ENCODE measurements around the gene ZYG11B. TPM values are rescaled to one million over a fixed set of nuclear protein-coding genes. Genes with fewer than 3 reads are reported as not detected.

Gene ZYG11B
- total and polyA plus RNA-seq, 9 of the 15 experiments (the other 6 are each of a cell fraction or from before 2014, with no cell fraction given): 4.9 to 22.2 (median 12.2) TPM

DNA sequence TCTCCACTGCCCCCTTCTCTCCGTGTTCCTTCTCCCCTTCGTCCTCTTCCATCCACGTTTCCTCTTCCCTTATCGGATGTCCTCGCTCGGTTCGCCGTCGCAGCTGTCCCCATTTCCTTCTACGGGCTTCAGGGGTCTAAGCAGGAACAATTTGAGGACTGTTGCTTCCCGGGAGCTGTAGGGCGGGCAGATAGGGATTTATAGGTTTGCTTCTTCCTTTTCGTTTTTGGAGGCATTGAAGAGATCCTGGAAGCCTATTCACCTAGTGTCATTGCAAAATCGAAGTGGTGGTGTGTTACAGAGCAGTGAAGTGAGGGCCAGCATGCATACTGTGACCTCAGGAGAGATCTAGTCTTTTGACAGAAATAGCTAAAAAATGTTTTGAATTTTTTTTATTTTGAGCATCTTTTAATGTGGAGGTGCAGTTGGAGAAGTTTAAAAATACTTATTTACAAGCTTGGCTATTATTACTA is 897 bp downstream of the ZYG11B start (continued):
- TF ChIP-seq, protein P1, sequence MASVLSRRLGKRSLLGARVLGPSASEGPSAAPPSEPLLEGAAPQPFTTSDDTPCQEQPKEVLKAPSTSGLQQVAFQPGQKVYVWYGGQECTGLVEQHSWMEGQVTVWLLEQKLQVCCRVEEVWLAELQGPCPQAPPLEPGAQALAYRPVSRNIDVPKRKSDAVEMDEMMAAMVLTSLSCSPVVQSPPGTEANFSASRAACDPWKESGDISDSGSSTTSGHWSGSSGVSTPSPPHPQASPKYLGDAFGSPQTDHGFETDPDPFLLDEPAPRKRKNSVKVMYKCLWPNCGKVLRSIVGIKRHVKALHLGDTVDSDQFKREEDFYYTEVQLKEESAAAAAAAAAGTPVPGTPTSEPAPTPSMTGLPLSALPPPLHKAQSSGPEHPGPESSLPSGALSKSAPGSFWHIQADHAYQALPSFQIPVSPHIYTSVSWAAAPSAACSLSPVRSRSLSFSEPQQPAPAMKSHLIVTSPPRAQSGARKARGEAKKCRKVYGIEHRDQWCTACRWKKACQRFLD (CRISPR knock-in tag; IDR thresholded peaks at IDR 0.05): no peak
- TF ChIP-seq STAT5A (IDR thresholded peaks at IDR 0.05; ENCODE audit: borderline replicate concordance, low read length): no peak
- TF ChIP-seq STAT5B (CRISPR knock-in tag; IDR thresholded peaks at IDR 0.05): no peak
- no peak for TF ChIP-seq ZNF41 (CRISPR knock-in tag; conservative IDR thresholded peaks at IDR 0.05)
- TF ChIP-seq C11orf30 (IDR thresholded peaks at IDR 0.05; ENCODE audit: low read depth): no peak
- TF ChIP-seq, protein P2, sequence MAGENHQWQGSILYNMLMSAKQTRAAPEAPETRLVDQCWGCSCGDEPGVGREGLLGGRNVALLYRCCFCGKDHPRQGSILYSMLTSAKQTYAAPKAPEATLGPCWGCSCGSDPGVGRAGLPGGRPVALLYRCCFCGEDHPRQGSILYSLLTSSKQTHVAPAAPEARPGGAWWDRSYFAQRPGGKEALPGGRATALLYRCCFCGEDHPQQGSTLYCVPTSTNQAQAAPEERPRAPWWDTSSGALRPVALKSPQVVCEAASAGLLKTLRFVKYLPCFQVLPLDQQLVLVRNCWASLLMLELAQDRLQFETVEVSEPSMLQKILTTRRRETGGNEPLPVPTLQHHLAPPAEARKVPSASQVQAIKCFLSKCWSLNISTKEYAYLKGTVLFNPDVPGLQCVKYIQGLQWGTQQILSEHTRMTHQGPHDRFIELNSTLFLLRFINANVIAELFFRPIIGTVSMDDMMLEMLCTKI (IDR thresholded peaks at IDR 0.05; ENCODE audit: partially characterized antibody): no peak
- no peak for TF ChIP-seq NFATC3 (IDR thresholded peaks at IDR 0.05)
- no peak for TF ChIP-seq BRF1 (IDR thresholded peaks at IDR 0.05; ENCODE audit: borderline replicate concordance, extremely low read depth, insufficient read length)
- TF ChIP-seq ILK (tag; IDR thresholded peaks at IDR 0.05; ENCODE audit: borderline replicate concordance, low read depth): no peak
- 0 out of 2 replicates have a peak, but pooled peaks have one; percentile 46 for TF ChIP-seq ZNF57 (CRISPR knock-in tag; IDR thresholded peaks at IDR 0.05)
- TF ChIP-seq NCOA1 (IDR thresholded peaks at IDR 0.05; ENCODE audit: low read depth): no peak
- TF ChIP-seq, protein P3, sequence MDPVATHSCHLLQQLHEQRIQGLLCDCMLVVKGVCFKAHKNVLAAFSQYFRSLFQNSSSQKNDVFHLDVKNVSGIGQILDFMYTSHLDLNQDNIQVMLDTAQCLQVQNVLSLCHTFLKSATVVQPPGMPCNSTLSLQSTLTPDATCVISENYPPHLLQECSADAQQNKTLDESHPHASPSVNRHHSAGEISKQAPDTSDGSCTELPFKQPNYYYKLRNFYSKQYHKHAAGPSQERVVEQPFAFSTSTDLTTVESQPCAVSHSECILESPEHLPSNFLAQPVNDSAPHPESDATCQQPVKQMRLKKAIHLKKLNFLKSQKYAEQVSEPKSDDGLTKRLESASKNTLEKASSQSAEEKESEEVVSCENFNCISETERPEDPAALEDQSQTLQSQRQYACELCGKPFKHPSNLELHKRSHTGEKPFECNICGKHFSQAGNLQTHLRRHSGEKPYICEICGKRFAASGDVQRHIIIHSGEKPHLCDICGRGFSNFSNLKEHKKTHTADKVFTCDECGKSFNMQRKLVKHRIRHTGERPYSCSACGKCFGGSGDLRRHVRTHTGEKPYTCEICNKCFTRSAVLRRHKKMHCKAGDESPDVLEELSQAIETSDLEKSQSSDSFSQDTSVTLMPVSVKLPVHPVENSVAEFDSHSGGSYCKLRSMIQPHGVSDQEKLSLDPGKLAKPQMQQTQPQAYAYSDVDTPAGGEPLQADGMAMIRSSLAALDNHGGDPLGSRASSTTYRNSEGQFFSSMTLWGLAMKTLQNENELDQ (CRISPR knock-in tag; IDR thresholded peaks at IDR 0.05; ENCODE audit: borderline replicate concordance): no peak
- TF ChIP-seq NONO (IDR thresholded peaks at IDR 0.05; ENCODE audit: low read depth in 2 of 2, low read length in 1 of 2): no peak
- 0 out of 2 replicates have a peak, but pooled peaks have one; percentile 37 for TF ChIP-seq ZNF707 (CRISPR knock-in tag; conservative IDR thresholded peaks at IDR 0.05)
- no peak for TF ChIP-seq CHD1 (IDR thresholded peaks at IDR 0.05; ENCODE audit: low read length)
- TF ChIP-seq, protein P4, sequence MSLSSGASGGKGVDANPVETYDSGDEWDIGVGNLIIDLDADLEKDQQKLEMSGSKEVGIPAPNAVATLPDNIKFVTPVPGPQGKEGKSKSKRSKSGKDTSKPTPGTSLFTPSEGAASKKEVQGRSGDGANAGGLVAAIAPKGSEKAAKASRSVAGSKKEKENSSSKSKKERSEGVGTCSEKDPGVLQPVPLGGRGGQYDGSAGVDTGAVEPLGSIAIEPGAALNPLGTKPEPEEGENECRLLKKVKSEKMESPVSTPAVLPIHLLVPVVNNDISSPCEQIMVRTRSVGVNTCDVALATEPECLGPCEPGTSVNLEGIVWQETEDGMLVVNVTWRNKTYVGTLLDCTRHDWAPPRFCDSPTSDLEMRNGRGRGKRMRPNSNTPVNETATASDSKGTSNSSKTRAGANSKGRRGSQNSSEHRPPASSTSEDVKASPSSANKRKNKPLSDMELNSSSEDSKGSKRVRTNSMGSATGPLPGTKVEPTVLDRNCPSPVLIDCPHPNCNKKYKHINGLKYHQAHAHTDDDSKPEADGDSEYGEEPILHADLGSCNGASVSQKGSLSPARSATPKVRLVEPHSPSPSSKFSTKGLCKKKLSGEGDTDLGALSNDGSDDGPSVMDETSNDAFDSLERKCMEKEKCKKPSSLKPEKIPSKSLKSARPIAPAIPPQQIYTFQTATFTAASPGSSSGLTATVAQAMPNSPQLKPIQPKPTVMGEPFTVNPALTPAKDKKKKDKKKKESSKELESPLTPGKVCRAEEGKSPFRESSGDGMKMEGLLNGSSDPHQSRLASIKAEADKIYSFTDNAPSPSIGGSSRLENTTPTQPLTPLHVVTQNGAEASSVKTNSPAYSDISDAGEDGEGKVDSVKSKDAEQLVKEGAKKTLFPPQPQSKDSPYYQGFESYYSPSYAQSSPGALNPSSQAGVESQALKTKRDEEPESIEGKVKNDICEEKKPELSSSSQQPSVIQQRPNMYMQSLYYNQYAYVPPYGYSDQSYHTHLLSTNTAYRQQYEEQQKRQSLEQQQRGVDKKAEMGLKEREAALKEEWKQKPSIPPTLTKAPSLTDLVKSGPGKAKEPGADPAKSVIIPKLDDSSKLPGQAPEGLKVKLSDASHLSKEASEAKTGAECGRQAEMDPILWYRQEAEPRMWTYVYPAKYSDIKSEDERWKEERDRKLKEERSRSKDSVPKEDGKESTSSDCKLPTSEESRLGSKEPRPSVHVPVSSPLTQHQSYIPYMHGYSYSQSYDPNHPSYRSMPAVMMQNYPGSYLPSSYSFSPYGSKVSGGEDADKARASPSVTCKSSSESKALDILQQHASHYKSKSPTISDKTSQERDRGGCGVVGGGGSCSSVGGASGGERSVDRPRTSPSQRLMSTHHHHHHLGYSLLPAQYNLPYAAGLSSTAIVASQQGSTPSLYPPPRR (CRISPR knock-in tag; IDR thresholded peaks at IDR 0.05; ENCODE audit: borderline replicate concordance): no peak
- no peak for TF ChIP-seq HIVEP1 (CRISPR knock-in tag; IDR thresholded peaks at IDR 0.05)
- TF ChIP-seq, protein P5, sequence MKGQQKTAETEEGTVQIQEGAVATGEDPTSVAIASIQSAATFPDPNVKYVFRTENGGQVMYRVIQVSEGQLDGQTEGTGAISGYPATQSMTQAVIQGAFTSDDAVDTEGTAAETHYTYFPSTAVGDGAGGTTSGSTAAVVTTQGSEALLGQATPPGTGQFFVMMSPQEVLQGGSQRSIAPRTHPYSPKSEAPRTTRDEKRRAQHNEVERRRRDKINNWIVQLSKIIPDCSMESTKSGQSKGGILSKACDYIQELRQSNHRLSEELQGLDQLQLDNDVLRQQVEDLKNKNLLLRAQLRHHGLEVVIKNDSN (CRISPR knock-in tag; IDR thresholded peaks at IDR 0.05): no peak

Data from K562 (cell line).